CD4-positive, alpha-beta T cell treated with Interleukin-21 for 1 hour (primary cell): Measurements from ENCODE around the gene CHST11.

ENCODE experiments used
- DNase-seq: peaks from one replicate; pipeline ENCODE4 v3.0.0-alpha.2; 2020

Gene CHST11

GRCh38 chr12:104588921-104589590, 132.3 kb downstream of the CHST11 start:
- DNase-seq, result no peak

- no peak for DNase-seq
These were observed 133.3 kb downstream of the CHST11 start for GRCh38 chr12:104590022-104590421.

- no peak for DNase-seq
These were observed 134.6 kb downstream of the CHST11 start for GRCh38 chr12:104591257-104591885.

GRCh38 chr12:104593482-104593881, 136.7 kb downstream of the CHST11 start:
- no peak for DNase-seq

- no peak for DNase-seq
These were observed 139.5 kb downstream of the CHST11 start for GRCh38 chr12:104596134-104596799.

GRCh38 chr12:104596898-104597843, 140.4 kb downstream of the CHST11 start:
- no peak for DNase-seq

GRCh38 chr12:104598342-104599271, 141.9 kb downstream of the CHST11 start:
- DNase-seq, result no peak

- no peak for DNase-seq
These were observed 142.7 kb downstream of the CHST11 start for GRCh38 chr12:104599272-104600035.

- DNase-seq, result no peak
These were observed 143.4 kb downstream of the CHST11 start for GRCh38 chr12:104600036-104600712.

- no peak for DNase-seq
These were observed 144.3 kb downstream of the CHST11 start for GRCh38 chr12:104600790-104601739.

GRCh38 chr12:104602406-104602805, 145.7 kb downstream of the CHST11 start:
- no peak for DNase-seq

GRCh38 chr12:104602896-104603295, 146.1 kb downstream of the CHST11 start:
- DNase-seq, result no peak

- no peak for DNase-seq
These were observed 146.8 kb downstream of the CHST11 start for GRCh38 chr12:104603545-104603973.

GRCh38 chr12:104604070-104604994, 147.6 kb downstream of the CHST11 start:
- peak; percentile 64 for DNase-seq

- DNase-seq, result no peak
These were observed 148.4 kb downstream of the CHST11 start for GRCh38 chr12:104604995-104605675.

GRCh38 chr12:104605685-104606084, 148.9 kb downstream of the CHST11 start:
- peak; percentile 12 for DNase-seq

GRCh38 chr12:104608998-104609397, 152.2 kb downstream of the CHST11 start:
- no peak for DNase-seq
